Sigmoid colon (tissue), 7 donors: ENCODE measurements around the gene NELFA. TPM values are rescaled to one million over a fixed set of nuclear protein-coding genes. Genes with fewer than 3 reads are reported as not detected.
"Not testable (repeated sequence)": the region's sequence is repeated elsewhere in the genome, so short reads cannot be mapped to it uniquely, and the experiment has no call there.

Experiments
- DNase-seq: peaks from one replicate; pipeline ENCODE4 v3.0.0-alpha.2; 2019
- H3K27ac ChIP-seq, 4 donors: fragments of 200-600 bp; sonication (generic); one replicate each; pipeline ENCODE4 v1.5.1; 2016 to 2019; ENCODE audit warnings: mild to moderate bottlenecking in 1 of 4
- H3K27me3 ChIP-seq, 3 donors: fragments of 200-600 bp; sonication (generic); one replicate each; pipeline ENCODE4 v1.5.1; 2019; ENCODE audit warnings: mild to moderate bottlenecking in 1 of 3
- H3K36me3 ChIP-seq, 4 donors: fragments of 200-600 bp; sonication (generic); one replicate each; pipeline ENCODE4 v1.5.1; 2016 to 2019
- H3K4me1 ChIP-seq, 4 donors: fragments of 200-600 bp; sonication (generic); one replicate each; pipeline ENCODE4 v1.5.1; 2017 to 2019
- H3K4me3 ChIP-seq, 4 donors: fragments of 200-600 bp; sonication (generic); one replicate each; pipeline ENCODE4 v1.5.1; 2017 to 2019; ENCODE audit warnings: mild to moderate bottlenecking in 2 of 4, moderate library complexity in 1 of 4
- H3K9me3 ChIP-seq, 4 donors: fragments of 200-600 bp in 3 of 4; sonication (generic) in 3 of 4; one replicate each; pipeline versions ENCODE4 v1.5.1 to v1.6.1; 2013 to 2019
- CTCF ChIP-seq, 4 experiments: fragments of 450-650 bp in 3 of 4; fragments of 200-600 bp in 1 of 4; IDR thresholded peaks; one replicate each; pipeline ENCODE4 v1.5.1; 2016 to 2019; ENCODE audit warnings: antibody characterized with exemption in 4 of 4, mild to moderate bottlenecking in 3 of 4, moderate library complexity in 2 of 4
- EP300 ChIP-seq, 4 donors: sonication (generic); formaldehyde crosslinking; IDR thresholded peaks; one replicate each; pipeline ENCODE4 v1.6.1; 2017; ENCODE audit warnings: antibody characterized with exemption in 4 of 4
- POLR2A ChIP-seq, 2 donors: fragments of 450-650 bp; IDR thresholded peaks; one replicate each; pipeline ENCODE4 v1.6.1; 2016; ENCODE audit warnings: antibody characterized with exemption in 2 of 2, mild to moderate bottlenecking in 2 of 2, moderate library complexity in 2 of 2
- POLR2AphosphoS5 ChIP-seq, 4 donors: sonication (generic); formaldehyde crosslinking; IDR thresholded peaks; one replicate each; pipeline ENCODE4 v1.6.1; 2017; ENCODE audit warnings: antibody characterized with exemption in 4 of 4
- WGBS, 2 donors: extraction: QIAGEN DNeasy Blood & Tissue Kit; methylation state at CpG; one replicate each; pipeline ENCODE4 v1.1.7; 2013; 5-methylcytosine and 5-hydroxymethylcytosine counted together
- intact Hi-C: fragments of 100-400 bp; cut with DNase I; formaldehyde crosslinking; loops from one replicate; pipeline ENCODE4 v1.15.1; 2023
- polyA plus RNA-seq, 3 donors: library from polyadenylated mRNA; stranded (reverse); fragments of 200-250 nt; gene quantifications; one replicate each; pipeline ENCODE4 v1.2.3, GENCODE V29; 2013
- total RNA-seq, 4 donors: library from RNA; depleted of rRNA; stranded (reverse); fragments of >200 nt; gene quantifications; one replicate each; pipeline ENCODE4 v1.1.0, GENCODE V29; 2016
- donor health status: healthy with polysubstance abuse.
- donor health status: Bipolar disorder and iron deficiency.
- donor health status: healthy.

Gene NELFA
- total and polyA plus RNA-seq, 7 donors = 13.8 to 27.4 (median 15.3) TPM

- peaks cover 0 to 39% (median 7%) of the 10 kb centered on the region in 3 donors for H3K27me3 ChIP-seq
- TF ChIP-seq POLR2AphosphoS5 (IDR thresholded peaks at IDR 0.05) = no peak
- TF ChIP-seq POLR2A (IDR thresholded peaks at IDR 0.05) = no peak
- no peak for TF ChIP-seq EP300 (IDR thresholded peaks at IDR 0.05)
- TF ChIP-seq CTCF (IDR thresholded peaks at IDR 0.05) = no peak
- intact Hi-C loops = no loop called here
These were observed 17.0 kb upstream of the NELFA start for GRCh38 chr4:2025817-2026216.

GRCh38 chr4:2024683-2025082, 15.9 kb upstream of the NELFA start:
- Histone ChIP-seq H3K9me3 (peaks cover 0 to 6% (median 0%) of the 10 kb centered on the region in 4 donors), H3K27me3 (peaks cover 0 to 41% (median 7%) of the 10 kb centered on the region in 3 donors), H3K27ac (no peak overlapping the region), H3K4me3 (no peak overlapping the region), H3K36me3 (no peaks in the 10 kb centered on the region), H3K4me1 (no peaks in the 10 kb centered on the region)
- no peak for TF ChIP-seq CTCF (IDR thresholded peaks at IDR 0.05)
- TF ChIP-seq POLR2AphosphoS5 (IDR thresholded peaks at IDR 0.05) = no peak
- TF ChIP-seq EP300 (IDR thresholded peaks at IDR 0.05) = no peak
- no peak for TF ChIP-seq POLR2A (IDR thresholded peaks at IDR 0.05)
- no peak for DNase-seq
- intact Hi-C loops = no loop called here

More at GRCh38 chr4:2025817-2026216, 17.0 kb upstream of the NELFA start:
- DNase-seq = no peak
- peaks cover 0 to 6% (median 0%) of the 10 kb centered on the region in 4 donors for H3K9me3 ChIP-seq
- H3K4me1 ChIP-seq = no peaks in the 10 kb centered on the region
- no peak overlapping the region for H3K27ac ChIP-seq
- no peaks in the 10 kb centered on the region for H3K36me3 ChIP-seq
- H3K4me3 ChIP-seq = no peak overlapping the region

- H3K4me1 ChIP-seq, H3K4me3 ChIP-seq, DNase-seq, intact Hi-C loops, H3K36me3 ChIP-seq, H3K9me3 ChIP-seq, H3K27ac ChIP-seq: not testable (repeated sequence)
- WGBS, 2 donors = 23 to 27% methylated on average over 15 of the region's 15 CpGs
- peaks cover 0 to 46% (median 7%) of the 10 kb centered on the region in 3 donors for H3K27me3 ChIP-seq
These were observed 12.7 kb upstream of the NELFA start for GRCh38 chr4:2021358-2022018.

GRCh38 chr4:2015008-2015407, 6.2 kb upstream of the NELFA start:
- TF ChIP-seq CTCF (IDR thresholded peaks at IDR 0.05) (no peak), POLR2AphosphoS5 (IDR thresholded peaks at IDR 0.05) (no peak)

GRCh38 chr4:2011583-2011982, 2.8 kb upstream of the NELFA start:
- TF ChIP-seq CTCF (IDR thresholded peaks at IDR 0.05) (no peak), POLR2A (IDR thresholded peaks at IDR 0.05) (no peak), EP300 (IDR thresholded peaks at IDR 0.05) (no peak), POLR2AphosphoS5 (IDR thresholded peaks at IDR 0.05) (no peak)
- intact Hi-C loops = no loop called here
- no peak overlapping the region for H3K4me3 ChIP-seq
- H3K4me1 ChIP-seq = peaks cover 0 to 25% (median 21%) of the 10 kb centered on the region in 4 donors
- WGBS, 2 donors = 90 to 91% methylated on average over 3 of the region's 3 CpGs
- H3K27ac ChIP-seq = no peak overlapping the region
- no peak for DNase-seq
- no peaks in the 10 kb centered on the region for H3K36me3 ChIP-seq
- H3K27me3 ChIP-seq = no peaks in the 10 kb centered on the region
- H3K9me3 ChIP-seq = no peaks in the 10 kb centered on the region

More at GRCh38 chr4:2015008-2015407, 6.2 kb upstream of the NELFA start:
- peaks cover 0 to 5% (median 0%) of the 10 kb centered on the region in 3 donors for H3K27me3 ChIP-seq
- no peak overlapping the region for H3K27ac ChIP-seq
- no peaks in the 10 kb centered on the region for H3K36me3 ChIP-seq
- H3K4me3 ChIP-seq = no peak overlapping the region
- no peak for DNase-seq
- 82 to 88% methylated on average over 4 of the region's 4 CpGs for WGBS, 2 donors
- no peaks in the 10 kb centered on the region for H3K9me3 ChIP-seq
- intact Hi-C loops = no loop called here
- H3K4me1 ChIP-seq = peaks cover 0 to 4% (median 3%) of the 10 kb centered on the region in 4 donors
